Neural cell (in vitro differentiated cells): ENCODE measurements around the gene PEX3. TPM values are rescaled to one million over a fixed set of nuclear protein-coding genes. Genes with fewer than 3 reads are reported as not detected.

ENCODE experiments used
- H2AFZ ChIP-seq: fragments of 200-600, 300-800 bp; sonication (generic), shearing (Covaris generic); 2 replicates; pipeline ENCODE4 v1.6.0; 2014; ENCODE audit warnings: low read depth, mild to moderate bottlenecking, antibody characterized with exemption, low read length, moderate library complexity
- H3F3A ChIP-seq: fragments of 200-600 bp; shearing (Covaris generic); 2 replicates; pipeline ENCODE4 v1.6.1; 2016; ENCODE audit warnings: mild to moderate bottlenecking, moderate library complexity, mixed read lengths, antibody characterized with exemption, low read length; ENCODE audit not compliant: insufficient read depth, poor library complexity, severe bottlenecking
- H3K27ac ChIP-seq: fragments of 200-600, 300-800 bp; sonication (generic), shearing (Covaris generic); 2 replicates; pipeline ENCODE4 v1.5.1; 2014; ENCODE audit warnings: mild to moderate bottlenecking, low read length, moderate library complexity
- H3K27me3 ChIP-seq: fragments of 300-800, 200-600 bp; sonication (generic), shearing (Covaris generic); 2 replicates; pipeline ENCODE4 v1.6.0; 2014; ENCODE audit warnings: mild to moderate bottlenecking, low read depth, low read length, moderate library complexity; ENCODE audit not compliant: insufficient read depth
- H3K36me3 ChIP-seq: fragments of 300-800, 200-600 bp; sonication (generic), shearing (Covaris generic); 2 replicates; pipeline ENCODE4 v1.5.1; 2014; ENCODE audit warnings: mild to moderate bottlenecking, antibody characterized with exemption, low read length, moderate library complexity; ENCODE audit not compliant: insufficient read depth
- H3K4me2 ChIP-seq: fragments of 300-800, 200-600 bp; sonication (generic), shearing (Covaris generic); 2 replicates; pipeline ENCODE4 v1.6.0; 2014; ENCODE audit warnings: mild to moderate bottlenecking, low read length
- H3K4me3 ChIP-seq: fragments of 300-800, 200-600 bp; sonication (generic), shearing (Covaris generic); 2 replicates; pipeline ENCODE4 v1.5.1; 2014; ENCODE audit warnings: mild to moderate bottlenecking, low read length, moderate library complexity
- H3K79me2 ChIP-seq: fragments of 200-600 bp; shearing (Covaris generic); replicated peaks from 2 replicates; pipeline ENCODE4 v1.6.0; 2014; ENCODE audit warnings: mild to moderate bottlenecking, low read length, moderate library complexity; ENCODE audit not compliant: insufficient read depth
- H3K9ac ChIP-seq: fragments of 300-800, 200-600 bp; sonication (generic), shearing (Covaris generic); 2 replicates; pipeline ENCODE4 v1.6.1; 2016; ENCODE audit warnings: mild to moderate bottlenecking, low read length, mixed read lengths
- H3K9me2 ChIP-seq: fragments of 200-600 bp; shearing (Covaris generic); 2 replicates; pipeline ENCODE4 v1.6.1; 2016; ENCODE audit warnings: mild to moderate bottlenecking, low read length, mixed read lengths; ENCODE audit not compliant: insufficient read depth
- H3K9me3 ChIP-seq: fragments of 200-600, 300-800 bp; sonication (generic), shearing (Covaris generic); 2 replicates; pipeline ENCODE4 v1.6.1; 2016; ENCODE audit warnings: mild to moderate bottlenecking, mixed run types, low read length, moderate library complexity, mixed read lengths
- H4K20me1 ChIP-seq: fragments of 200-600 bp; shearing (Covaris generic); 2 replicates; pipeline ENCODE4 v1.6.1; 2016; ENCODE audit warnings: mild to moderate bottlenecking, mixed run types; ENCODE audit not compliant: insufficient read depth
- CTCF ChIP-seq: fragments of 450-650 bp; IDR thresholded peaks from 2 replicates; pipeline ENCODE4 v1.5.1; 2014; ENCODE audit warnings: antibody characterized with exemption, mild to moderate bottlenecking, moderate library complexity; ENCODE audit not compliant: poor library complexity, severe bottlenecking
- EP300 ChIP-seq: fragments of 450-650 bp; conservative IDR thresholded peaks from 2 replicates; pipeline ENCODE4 v1.6.1; 2014; ENCODE audit warnings: antibody characterized with exemption, mild to moderate bottlenecking, moderate library complexity; ENCODE audit not compliant: poor library complexity, severe bottlenecking
- EZH2 ChIP-seq: fragments of 200-600, 300-800 bp; shearing (Covaris generic), sonication (generic); IDR thresholded peaks from 2 replicates; pipeline ENCODE4 v1.6.1; 2014; ENCODE audit warnings: antibody characterized with exemption, low read length, borderline replicate concordance, mild to moderate bottlenecking; ENCODE audit not compliant: insufficient read depth, poor library complexity, severe bottlenecking
- MXI1 ChIP-seq: fragments of 450-650 bp; conservative IDR thresholded peaks from 2 replicates; pipeline ENCODE4 v1.6.1; 2014; ENCODE audit warnings: antibody characterized with exemption, mild to moderate bottlenecking; ENCODE audit not compliant: poor library complexity, severe bottlenecking
- POLR2AphosphoS5 ChIP-seq: IDR thresholded peaks from 2 replicates; pipeline ENCODE4 v1.6.1; 2012
- RAD21 ChIP-seq: fragments of 450-650 bp; conservative IDR thresholded peaks from 2 replicates; pipeline ENCODE4 v1.6.1; 2014; ENCODE audit warnings: antibody characterized with exemption, mild to moderate bottlenecking, moderate library complexity
- REST ChIP-seq: IDR thresholded peaks from 2 replicates; pipeline ENCODE4 v1.6.1; 2012; ENCODE audit warnings: borderline replicate concordance
- SMC3 ChIP-seq: fragments of 450-650 bp; conservative IDR thresholded peaks from 2 replicates; pipeline ENCODE4 v1.6.1; 2014; ENCODE audit warnings: antibody characterized with exemption, mild to moderate bottlenecking, moderate library complexity; ENCODE audit not compliant: poor library complexity
- TAF1 ChIP-seq: IDR thresholded peaks from 2 replicates; pipeline ENCODE4 v1.6.1; 2012; ENCODE audit warnings: low read depth
- polyA plus RNA-seq: library from polyadenylated mRNA; depleted of rRNA; stranded (reverse); fragments of >200 nt; gene quantifications from 2 replicates; pipeline ENCODE4 v1.2.3, GENCODE V29; 2014

PEX3 gene
- polyA plus RNA-seq, 1 donor from 2014 or later, result 37.9 TPM

- no peaks in the 10 kb centered on the region for H3K36me3 ChIP-seq
- H3K4me3 ChIP-seq, result no peak overlapping the region
- no peaks in the 10 kb centered on the region for H4K20me1 ChIP-seq
- no peaks in the 10 kb centered on the region for H3K9me3 ChIP-seq
- no peak overlapping the region for H3K4me2 ChIP-seq
- no peaks in the 10 kb centered on the region for H3K79me2 ChIP-seq
- TF ChIP-seq SMC3 (no peak), EZH2 (no peak), CTCF (no peak), MXI1 (no peak), POLR2AphosphoS5 (no peak), EP300 (no peak), REST (no peak), RAD21 (no peak)
- no peak overlapping the region for H3K27ac ChIP-seq
- H3K9me2 ChIP-seq, result no peaks in the 10 kb centered on the region
- no peak overlapping the region for H2AFZ ChIP-seq
- peaks cover 5% of the 10 kb centered on the region for H3F3A ChIP-seq
- peaks cover 17% of the 10 kb centered on the region for H3K27me3 ChIP-seq
- no peak overlapping the region for H3K9ac ChIP-seq
Observed at GRCh38 chr6:143538374-143538773, 87.8 kb downstream of the PEX3 start.

GRCh38 chr6:143539106-143539505 lies 88.5 kb downstream of the PEX3 start:
- Histone ChIP-seq H3K9me3 (no peaks in the 10 kb centered on the region), H3K9ac (no peak overlapping the region)

More at GRCh38 chr6:143539106-143539505, 88.5 kb downstream of the PEX3 start:
- Histone ChIP-seq H3F3A (peaks cover 5% of the 10 kb centered on the region), H3K36me3 (no peaks in the 10 kb centered on the region), H2AFZ (no peak overlapping the region), H4K20me1 (no peaks in the 10 kb centered on the region), H3K4me2 (no peak overlapping the region), H3K27ac (no peak overlapping the region), H3K9me2 (no peaks in the 10 kb centered on the region), H3K27me3 (peaks cover 17% of the 10 kb centered on the region), H3K4me3 (no peak overlapping the region), H3K79me2 (no peaks in the 10 kb centered on the region)
- TF ChIP-seq TAF1 (no peak), REST (no peak), EZH2 (no peak), RAD21 (no peak), SMC3 (no peak), POLR2AphosphoS5 (no peak), EP300 (no peak)
